Suprapubic skin (tissue), 4 donors: ENCODE results near the gene LRSAM1. TPM values are rescaled to one million over a fixed set of nuclear protein-coding genes. Genes with fewer than 3 reads are reported as not detected.

ENCODE experiments used
- DNase-seq, 2 donors: peaks; one replicate each; pipeline ENCODE4 v3.0.0-alpha.2; 2019; ENCODE audit warnings: low spot score in 2 of 2
- H3K27ac ChIP-seq: fragments of 200-600 bp; sonication (generic); one replicate; pipeline ENCODE4 v1.5.1; 2019
- H3K27me3 ChIP-seq: fragments of 200-600 bp; sonication (generic); one replicate; pipeline ENCODE4 v1.5.1; 2019
- H3K36me3 ChIP-seq: fragments of 200-600 bp; sonication (generic); one replicate; pipeline ENCODE4 v1.5.1; 2019
- H3K4me1 ChIP-seq: fragments of 200-600 bp; sonication (generic); one replicate; pipeline ENCODE4 v1.5.1; 2019
- H3K4me3 ChIP-seq: fragments of 200-600 bp; sonication (generic); one replicate; pipeline ENCODE4 v1.5.1; 2019; ENCODE audit warnings: mild to moderate bottlenecking
- H3K9me3 ChIP-seq: fragments of 200-600 bp; sonication (generic); one replicate; pipeline ENCODE4 v1.5.1; 2019
- CTCF ChIP-seq, 2 donors: fragments of 200-600 bp in 1 of 2; fragments of 450-650 bp in 1 of 2; sonication (generic) in 1 of 2; IDR thresholded peaks; one replicate each; pipeline ENCODE4 v1.5.1; 2016 to 2019; ENCODE audit warnings: antibody characterized with exemption in 2 of 2, mild to moderate bottlenecking in 1 of 2, moderate library complexity in 1 of 2
- EP300 ChIP-seq: sonication (generic); formaldehyde crosslinking; IDR thresholded peaks from one replicate; pipeline ENCODE4 v1.6.1; 2017; ENCODE audit warnings: antibody characterized with exemption
- POLR2A ChIP-seq, 2 donors: fragments of 450-650 bp; IDR thresholded peaks; one replicate each; pipeline ENCODE4 v1.6.1; 2017; ENCODE audit warnings: antibody characterized with exemption in 2 of 2, mild to moderate bottlenecking in 2 of 2, moderate library complexity in 2 of 2
- POLR2AphosphoS5 ChIP-seq, 3 donors: sonication (generic); formaldehyde crosslinking; IDR thresholded peaks; one replicate each; pipeline ENCODE4 v1.6.1; 2017; ENCODE audit warnings: antibody characterized with exemption in 3 of 3
- WGBS: methylation state at CpG from one replicate; pipeline ENCODE4 v1.1.5; 2018; 5-methylcytosine and 5-hydroxymethylcytosine counted together
- total RNA-seq, 4 donors: library from RNA; depleted of rRNA; stranded (reverse); fragments of >200 nt; gene quantifications; one replicate each; pipeline ENCODE4 v1.1.0, GENCODE V29; 2016

LRSAM1 gene
- total RNA-seq, 4 donors from 2014 or later = 31.2 to 84.7 (median 37.2) TPM

- no peak overlapping the region for H3K4me3 ChIP-seq
- H3K9me3 ChIP-seq = no peaks in the 10 kb centered on the region
- peaks cover 86% of the 10 kb centered on the region for H3K36me3 ChIP-seq
- TF ChIP-seq POLR2AphosphoS5 (IDR thresholded peaks at IDR 0.05) (no peak), POLR2A (IDR thresholded peaks at IDR 0.05) (no peak), EP300 (no peak), CTCF (IDR thresholded peaks at IDR 0.05) (no peak)
- H3K27me3 ChIP-seq = no peaks in the 10 kb centered on the region
- WGBS = 87% methylated on average over 14 of the region's 19 CpGs
- H3K4me1 ChIP-seq = peaks cover 18% of the 10 kb centered on the region
- DNase-seq = no peak
- no peak overlapping the region for H3K27ac ChIP-seq
Measured at GRCh38 chr9:127508901-127509260, 57.6 kb downstream of the LRSAM1 start.

GRCh38 chr9:127509261-127509954, 58.1 kb downstream of the LRSAM1 start:
- Histone ChIP-seq H3K27me3 (no peaks in the 10 kb centered on the region), H3K4me3 (no peak overlapping the region), H3K36me3 (peaks cover 88% of the 10 kb centered on the region), H3K9me3 (no peaks in the 10 kb centered on the region), H3K4me1 (peaks cover 14% of the 10 kb centered on the region), H3K27ac (no peak overlapping the region)
- DNase-seq = no peak
- 77% methylated on average over 13 of the region's 13 CpGs for WGBS
- TF ChIP-seq POLR2AphosphoS5 (IDR thresholded peaks at IDR 0.05) (no peak), EP300 (no peak), POLR2A (IDR thresholded peaks at IDR 0.05) (no peak), CTCF (IDR thresholded peaks at IDR 0.05) (no peak)

- WGBS = 76% methylated on average over 15 of the region's 15 CpGs
- TF ChIP-seq CTCF (IDR thresholded peaks at IDR 0.05) = no peak
- no peak for TF ChIP-seq POLR2AphosphoS5 (IDR thresholded peaks at IDR 0.05)
- TF ChIP-seq POLR2A (IDR thresholded peaks at IDR 0.05) = no peak
- TF ChIP-seq EP300 = no peak
Measured at GRCh38 chr9:127509955-127510299, 58.6 kb downstream of the LRSAM1 start.

GRCh38 chr9:127514468-127514867, 63.2 kb downstream of the LRSAM1 start:
- no peaks in the 10 kb centered on the region for H3K9me3 ChIP-seq
- H3K27ac ChIP-seq = no peak overlapping the region
- no peaks in the 10 kb centered on the region for H3K27me3 ChIP-seq
- no peak overlapping the region for H3K4me3 ChIP-seq
- no peak for TF ChIP-seq EP300
- no peak for TF ChIP-seq POLR2A (IDR thresholded peaks at IDR 0.05)
- no peak for TF ChIP-seq CTCF (IDR thresholded peaks at IDR 0.05)
- no peak for TF ChIP-seq POLR2AphosphoS5 (IDR thresholded peaks at IDR 0.05)
- 59% methylated on average over 2 of the region's 2 CpGs for WGBS
- no peak for DNase-seq
- peaks cover 90% of the 10 kb centered on the region for H3K36me3 ChIP-seq
- H3K4me1 ChIP-seq = peaks cover 2% of the 10 kb centered on the region

More at GRCh38 chr9:127509955-127510299, 58.6 kb downstream of the LRSAM1 start:
- no peak for DNase-seq
- H3K27ac ChIP-seq = no peak overlapping the region
- no peaks in the 10 kb centered on the region for H3K9me3 ChIP-seq
- H3K4me3 ChIP-seq = no peak overlapping the region
- H3K27me3 ChIP-seq = no peaks in the 10 kb centered on the region
- peaks cover 12% of the 10 kb centered on the region for H3K4me1 ChIP-seq
- H3K36me3 ChIP-seq = peaks cover 88% of the 10 kb centered on the region

- Histone ChIP-seq H3K27me3 (no peaks in the 10 kb centered on the region), H3K9me3 (no peaks in the 10 kb centered on the region), H3K4me3 (no peak overlapping the region), H3K27ac (no peak overlapping the region), H3K4me1 (peaks cover 25% of the 10 kb centered on the region), H3K36me3 (peaks cover 80% of the 10 kb centered on the region)
- DNase-seq = no peak
- TF ChIP-seq CTCF (IDR thresholded peaks at IDR 0.05) (no peak), EP300 (no peak), POLR2A (IDR thresholded peaks at IDR 0.05) (no peak), POLR2AphosphoS5 (IDR thresholded peaks at IDR 0.05) (no peak)
- 90% methylated on average over 24 of the region's 26 CpGs for WGBS
Measured at GRCh38 chr9:127516835-127517607, 65.7 kb downstream of the LRSAM1 start.
